ENCODE results near the gene OBSCN.

OBSCN gene

GRCh38 chr1:228313536-228314277 lies 105.9 kb downstream of the OBSCN start:
- no peak for DNase-seq

- no peak for DNase-seq
Measured at GRCh38 chr1:228314315-228314657, 106.4 kb downstream of the OBSCN start.

GRCh38 chr1:228314658-228315483 lies 107.0 kb downstream of the OBSCN start:
- DNase-seq = no peak

DNA sequence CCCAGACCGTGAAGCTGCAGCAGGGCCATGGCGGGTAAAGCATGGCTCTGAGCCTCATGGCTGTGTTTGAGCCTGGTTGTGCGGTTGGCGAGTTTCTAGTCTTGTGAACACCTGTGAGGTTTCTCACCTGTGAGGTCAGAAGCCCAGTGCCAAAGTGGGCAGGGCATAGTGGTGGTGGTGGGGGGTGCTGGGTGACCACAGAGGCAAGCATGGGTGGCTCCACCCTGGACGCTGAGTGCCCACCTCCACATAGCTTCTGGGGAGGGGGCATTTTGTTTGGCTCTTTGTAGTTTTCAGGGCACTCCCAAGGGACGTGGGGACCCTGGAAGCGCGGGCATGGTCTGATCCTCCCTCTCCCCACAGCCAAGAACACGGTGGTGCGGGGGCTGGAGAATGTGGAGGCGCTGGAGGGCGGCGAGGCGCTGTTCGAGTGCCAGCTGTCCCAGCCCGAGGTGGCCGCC lies 107.7 kb downstream of the OBSCN start:
- no peak for DNase-seq

DNA sequence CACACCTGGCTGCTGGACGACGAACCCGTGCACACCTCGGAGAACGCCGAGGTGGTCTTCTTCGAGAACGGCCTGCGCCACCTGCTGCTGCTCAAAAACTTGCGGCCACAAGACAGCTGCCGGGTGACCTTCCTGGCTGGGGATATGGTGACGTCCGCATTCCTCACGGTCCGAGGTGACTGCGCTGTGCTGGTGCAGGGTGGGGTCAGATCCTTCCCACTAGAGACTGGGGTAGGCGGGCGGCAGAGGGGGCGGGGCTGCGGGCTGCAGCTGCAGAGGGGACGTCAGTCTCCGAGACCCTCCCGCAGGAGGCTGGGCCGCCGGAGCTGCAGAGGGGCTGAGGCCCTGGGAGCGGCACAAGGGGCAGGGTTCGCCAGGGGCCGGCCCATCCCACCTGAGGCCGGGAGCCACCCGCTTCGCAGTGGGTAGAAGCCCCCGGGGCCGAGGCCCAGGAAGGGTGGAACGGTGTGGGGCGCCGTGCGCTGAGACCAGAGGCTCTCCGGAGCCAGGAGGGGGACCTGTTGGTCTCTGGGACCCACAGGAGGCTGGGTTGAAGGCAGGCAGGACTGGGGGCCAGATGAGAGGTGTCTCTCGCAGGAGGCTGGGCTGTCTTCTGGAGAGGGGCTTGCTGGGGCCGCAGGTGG lies 108.2 kb downstream of the OBSCN start:
- DNase-seq = no peak

GRCh38 chr1:228316589-228317387 lies 108.9 kb downstream of the OBSCN start:
- DNase-seq = no peak

DNA sequence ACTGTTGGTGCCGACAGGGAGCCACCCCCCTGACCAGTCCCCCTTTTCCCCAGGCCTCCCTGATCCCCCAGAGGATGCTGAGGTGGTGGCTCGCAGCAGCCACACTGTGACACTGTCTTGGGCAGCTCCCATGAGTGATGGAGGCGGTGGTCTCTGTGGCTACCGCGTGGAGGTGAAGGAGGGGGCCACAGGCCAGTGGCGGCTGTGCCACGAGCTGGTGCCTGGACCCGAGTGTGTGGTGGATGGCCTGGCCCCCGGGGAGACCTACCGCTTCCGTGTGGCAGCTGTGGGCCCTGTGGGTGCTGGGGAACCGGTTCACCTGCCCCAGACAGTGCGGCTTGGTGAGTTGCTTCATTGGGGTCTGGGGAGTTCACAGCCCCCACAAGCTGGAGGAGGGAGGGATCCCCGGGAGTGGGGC lies 109.6 kb downstream of the OBSCN start:
- no peak for DNase-seq

DNA sequence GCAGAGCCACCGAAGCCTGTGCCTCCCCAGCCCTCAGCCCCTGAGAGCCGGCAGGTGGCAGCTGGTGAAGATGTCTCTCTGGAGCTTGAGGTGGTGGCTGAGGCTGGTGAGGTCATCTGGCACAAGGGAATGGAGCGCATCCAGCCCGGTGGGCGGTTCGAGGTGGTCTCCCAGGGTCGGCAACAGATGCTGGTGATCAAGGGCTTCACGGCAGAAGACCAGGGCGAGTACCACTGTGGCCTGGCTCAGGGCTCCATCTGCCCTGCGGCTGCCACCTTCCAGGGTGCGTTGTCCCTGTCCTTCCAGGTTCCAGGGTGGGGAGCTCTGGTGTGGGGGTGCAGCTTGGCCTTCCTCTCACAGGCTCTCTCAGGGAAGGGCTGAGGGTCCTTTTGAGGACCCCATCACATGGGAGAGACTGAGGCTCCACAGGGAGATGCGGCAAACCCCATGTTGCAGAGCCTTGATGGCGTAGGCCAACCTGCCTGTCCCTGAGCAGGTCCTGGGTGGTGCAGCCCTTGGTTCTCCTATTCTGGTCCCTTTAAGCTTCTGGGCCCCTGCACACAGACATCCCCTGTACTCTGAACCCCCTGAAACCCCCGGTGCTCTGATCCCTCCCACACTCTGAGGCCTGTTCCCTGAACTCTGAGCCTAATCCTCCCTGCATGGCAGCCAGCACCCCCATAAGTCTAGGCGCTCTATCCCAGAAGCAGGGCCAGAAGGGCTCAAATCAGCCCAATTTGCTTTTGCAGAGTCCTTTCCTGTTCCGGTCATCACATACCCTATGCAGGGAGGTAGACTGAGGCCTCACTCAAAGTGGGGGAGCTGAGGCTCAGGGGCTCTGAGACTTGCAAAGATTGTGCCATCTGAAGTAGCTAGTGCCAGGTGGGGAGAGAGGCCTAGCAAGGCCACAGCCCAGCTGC lies 110.3 kb downstream of the OBSCN start:
- no peak for DNase-seq

GRCh38 chr1:228318823-228319241 lies 111.0 kb downstream of the OBSCN start:
- no peak for DNase-seq

DNA sequence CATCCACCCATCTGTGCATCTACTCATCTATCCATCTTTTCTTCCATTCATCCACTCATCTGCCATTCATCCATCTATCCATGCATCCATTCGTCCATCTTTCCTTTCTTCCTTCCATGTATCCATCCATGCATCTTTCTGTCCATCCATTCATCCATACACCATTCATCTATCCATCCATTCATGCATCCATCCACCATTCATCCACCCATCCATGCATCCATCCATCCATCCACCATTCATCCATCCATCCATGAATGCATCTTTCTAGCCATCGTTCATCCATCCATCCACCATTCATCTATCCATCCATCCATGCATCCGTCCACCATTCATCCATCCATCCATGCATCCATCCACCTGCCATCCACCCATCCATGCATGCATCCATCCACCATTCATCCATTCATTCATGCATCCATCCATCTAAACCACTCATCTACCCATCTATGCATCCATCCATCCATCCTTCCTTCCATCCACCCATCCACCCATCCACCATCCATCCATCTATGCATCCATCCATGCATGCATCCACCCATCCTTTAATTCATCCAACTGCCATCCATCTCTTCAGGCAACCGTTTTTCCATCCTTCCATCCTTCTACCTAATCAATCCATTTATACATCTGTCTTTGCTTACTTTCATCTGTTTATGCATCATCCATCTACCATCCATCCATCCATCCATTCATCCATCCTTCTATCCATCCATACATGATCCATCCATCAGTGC lies 111.7 kb downstream of the OBSCN start:
- DNase-seq = no peak

DNA sequence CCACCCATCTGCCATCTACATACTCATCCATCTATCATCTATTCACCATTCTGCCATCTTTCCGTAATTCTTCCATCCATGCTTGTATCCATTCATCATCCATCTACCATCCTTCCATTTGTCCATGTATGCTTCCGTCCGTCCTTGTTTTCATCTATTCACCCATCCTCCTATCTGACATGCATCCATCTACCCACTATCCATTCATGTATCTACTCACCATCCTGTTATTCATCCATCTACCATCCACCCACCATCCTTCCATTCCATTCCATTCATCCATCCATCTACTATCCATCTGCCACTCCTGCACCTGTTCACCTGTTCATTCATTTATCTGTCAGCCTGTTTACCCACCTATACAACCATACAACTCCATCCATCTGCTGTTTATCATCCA lies 112.5 kb downstream of the OBSCN start:
- DNase-seq = no peak

- DNase-seq = no peak
Measured at GRCh38 chr1:228321435-228321834, 113.6 kb downstream of the OBSCN start.

DNA sequence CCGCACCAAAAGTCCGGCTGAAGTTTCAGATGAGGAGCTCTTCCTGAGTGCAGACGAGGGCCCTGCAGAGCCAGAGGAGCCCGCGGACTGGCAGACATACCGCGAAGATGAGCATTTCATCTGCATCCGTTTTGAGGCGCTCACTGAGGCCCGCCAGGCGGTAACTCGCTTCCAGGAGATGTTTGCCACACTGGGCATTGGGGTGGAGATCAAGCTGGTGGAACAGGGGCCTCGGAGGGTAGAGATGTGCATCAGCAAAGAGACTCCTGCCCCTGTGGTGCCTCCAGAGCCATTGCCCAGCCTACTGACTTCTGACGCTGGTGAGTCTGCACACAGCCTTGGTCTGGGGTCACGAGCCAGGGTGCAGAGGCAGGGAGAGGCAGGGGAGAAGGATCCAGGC lies 114.1 kb downstream of the OBSCN start:
- no peak for DNase-seq

DNA sequence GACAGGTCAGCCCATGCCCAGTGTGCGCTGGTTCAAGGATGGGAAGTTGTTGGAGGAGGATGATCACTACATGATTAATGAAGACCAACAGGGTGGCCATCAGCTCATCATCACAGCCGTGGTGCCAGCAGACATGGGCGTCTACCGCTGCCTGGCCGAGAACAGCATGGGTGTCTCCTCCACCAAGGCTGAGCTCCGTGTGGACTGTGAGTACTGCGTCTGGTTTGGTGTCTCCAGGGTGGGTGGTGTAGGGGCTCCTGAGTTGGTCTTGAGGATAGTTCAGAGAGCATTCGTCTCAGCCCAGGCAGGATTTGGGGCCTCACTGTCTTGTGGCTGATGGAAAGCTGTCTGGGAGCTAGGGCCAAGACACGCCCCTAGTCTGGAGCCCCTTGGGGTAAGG lies 115.6 kb downstream of the OBSCN start:
- no peak for DNase-seq

DNA sequence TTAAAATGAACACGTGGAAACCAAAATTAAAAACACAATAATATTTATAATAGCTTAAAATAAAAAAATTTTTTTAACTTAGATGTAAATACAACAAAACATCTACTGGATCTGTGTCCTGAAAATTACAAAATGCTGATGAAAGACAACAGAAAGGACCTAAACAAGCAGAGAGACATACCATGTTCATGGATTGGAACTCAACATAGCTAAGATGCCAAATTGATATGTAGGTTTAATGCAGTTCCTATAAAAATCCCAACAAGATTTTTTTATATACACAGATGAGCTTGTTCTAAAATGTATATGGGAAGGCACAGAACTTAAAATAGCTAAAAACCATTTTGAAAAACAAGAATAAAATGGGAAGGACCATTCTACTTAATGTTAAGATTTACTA lies 117.4 kb downstream of the OBSCN start:
- no peak for DNase-seq

DNA sequence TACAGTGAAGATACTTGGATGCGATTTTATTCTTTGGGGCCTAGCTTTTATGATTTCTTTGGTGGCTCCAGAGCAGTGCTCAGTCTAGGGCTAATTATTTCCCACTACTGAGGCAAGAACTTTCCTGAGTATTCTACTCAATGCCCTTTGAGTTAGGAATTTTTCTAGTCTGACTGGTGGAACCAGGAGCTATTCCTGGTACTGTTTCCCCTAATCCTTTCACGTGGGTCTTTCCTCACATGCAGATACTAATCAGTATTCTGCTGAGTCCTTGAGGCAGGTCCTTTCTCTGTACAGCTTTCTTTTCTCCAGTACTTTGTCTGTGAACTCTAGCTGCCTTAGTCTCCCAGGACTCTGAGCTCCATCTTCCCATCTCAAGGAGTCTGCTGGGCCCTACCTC lies 122.0 kb downstream of the OBSCN start:
- DNase-seq = no peak

GRCh38 chr1:228332797-228333738 lies 125.2 kb downstream of the OBSCN start:
- no peak for DNase-seq

DNA sequence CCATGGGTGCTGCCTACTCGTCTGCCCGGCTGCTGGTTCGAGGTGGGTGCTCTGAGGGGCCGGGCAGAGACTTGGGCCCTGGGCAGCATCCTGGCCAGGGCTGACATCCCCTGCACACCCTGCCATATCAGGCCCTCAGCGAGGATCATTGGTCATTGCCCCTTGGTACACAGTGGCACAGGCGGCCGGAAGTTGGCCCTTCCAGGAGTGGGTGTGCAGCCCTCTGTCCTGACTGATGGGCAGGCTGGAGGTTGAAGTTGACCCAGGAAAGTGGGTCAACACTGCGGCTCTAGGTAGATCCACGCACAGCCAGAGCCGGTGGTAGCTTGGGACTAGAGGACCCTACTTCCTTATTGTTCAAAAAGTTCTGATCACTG lies 125.9 kb downstream of the OBSCN start:
- no peak for DNase-seq

- DNase-seq = no peak
Measured at GRCh38 chr1:228334226-228334935, 126.5 kb downstream of the OBSCN start.

Measured in retina (tissue), 1 donor.